Hindlimb muscle (tissue), 1 donor: ENCODE measurements around the gene KCNIP4. TPM values are rescaled to one million over a fixed set of nuclear protein-coding genes. Genes with fewer than 3 reads are reported as not detected.

Experiments
- DNase-seq: peaks from one replicate; pipeline ENCODE4 v3.0.0-alpha.2; 2013
- polyA plus RNA-seq: library from polyadenylated mRNA; unstranded; fragments of 120-200 nt; gene quantifications from one replicate; pipeline ENCODE4 v1.2.1, GENCODE V29; 2013; ENCODE audit not compliant: insufficient read length

The KCNIP4 gene
- polyA plus RNA-seq, 1 donor = 1.8 TPM

DNA sequence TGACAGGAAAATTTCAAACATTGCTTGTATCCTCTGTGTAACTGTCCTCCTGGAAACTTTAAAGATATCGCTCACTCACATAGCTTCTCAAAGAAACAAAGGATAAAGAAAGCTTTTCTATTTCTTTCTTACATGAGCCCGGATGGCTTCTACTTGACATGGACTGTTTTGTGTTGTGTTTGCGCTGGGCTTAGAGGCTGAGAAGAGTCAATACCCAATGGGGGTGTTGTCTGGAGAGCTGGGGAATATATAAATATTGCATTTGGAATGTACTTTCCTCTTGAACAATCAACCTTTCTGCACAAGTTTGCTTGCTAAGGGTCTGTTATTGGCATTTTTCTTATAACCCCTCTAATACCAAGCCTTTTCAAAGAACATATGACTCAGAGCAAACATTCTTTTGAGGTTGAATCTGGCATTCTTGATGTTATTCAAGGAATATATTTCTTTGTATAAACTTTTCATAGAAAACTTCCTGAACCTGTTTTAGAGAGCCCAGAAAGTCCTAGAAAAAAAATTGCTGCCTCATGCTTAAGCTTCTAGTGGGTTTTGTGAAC is 916.4 kb downstream of the KCNIP4 start:
- no peak for DNase-seq

GRCh38 chr4:21018817-21019216 is 929.8 kb downstream of the KCNIP4 start:
- DNase-seq = no peak

- DNase-seq = no peak
These were observed 935.1 kb downstream of the KCNIP4 start for GRCh38 chr4:21013501-21013900.

DNA sequence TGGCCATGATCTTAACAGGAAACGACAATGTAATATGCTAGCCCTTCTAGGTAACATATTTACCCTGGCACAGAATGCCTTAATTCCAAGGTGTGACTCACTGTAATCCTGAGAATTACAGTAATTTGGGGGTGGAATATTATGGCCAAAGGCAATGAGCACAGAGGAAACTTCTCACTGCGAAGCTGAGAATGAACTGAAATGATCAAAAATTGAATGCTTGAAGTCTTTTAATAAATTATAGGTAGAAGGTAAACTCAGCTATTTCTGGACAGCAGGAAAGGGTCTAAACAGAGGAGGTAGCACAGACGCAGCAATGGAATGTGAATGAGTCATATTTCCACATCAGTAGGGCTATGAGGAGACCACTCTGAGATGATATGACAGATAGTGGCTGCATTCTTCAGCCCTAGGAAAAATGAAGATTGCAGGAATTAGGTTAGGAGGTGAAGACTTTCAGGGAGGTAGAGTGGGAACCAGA is 935.7 kb downstream of the KCNIP4 start:
- DNase-seq = no peak

DNA sequence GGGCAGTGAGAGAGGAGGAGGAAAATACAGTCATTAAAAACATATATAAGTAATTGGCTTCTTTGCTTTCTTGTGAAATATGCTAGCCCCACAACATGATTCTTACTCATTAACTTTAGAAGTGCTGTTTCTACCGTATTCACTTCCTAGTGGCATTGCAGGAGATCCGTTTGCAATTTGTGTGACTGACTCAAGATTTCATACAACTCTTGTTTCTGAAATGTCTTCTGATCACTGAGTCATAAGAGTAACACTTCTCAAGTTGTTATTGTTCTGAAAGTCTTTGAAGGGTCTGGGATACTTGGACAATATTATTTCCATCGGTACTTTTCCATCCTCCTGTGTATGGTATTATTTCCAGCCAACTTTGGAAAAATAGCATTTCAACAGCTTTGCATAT is 937.5 kb downstream of the KCNIP4 start:
- DNase-seq = no peak

- DNase-seq = no peak
These were observed 938.6 kb downstream of the KCNIP4 start for GRCh38 chr4:21009956-21010355.

- no peak for DNase-seq
These were observed 942.9 kb downstream of the KCNIP4 start for GRCh38 chr4:21005647-21006046.

DNA sequence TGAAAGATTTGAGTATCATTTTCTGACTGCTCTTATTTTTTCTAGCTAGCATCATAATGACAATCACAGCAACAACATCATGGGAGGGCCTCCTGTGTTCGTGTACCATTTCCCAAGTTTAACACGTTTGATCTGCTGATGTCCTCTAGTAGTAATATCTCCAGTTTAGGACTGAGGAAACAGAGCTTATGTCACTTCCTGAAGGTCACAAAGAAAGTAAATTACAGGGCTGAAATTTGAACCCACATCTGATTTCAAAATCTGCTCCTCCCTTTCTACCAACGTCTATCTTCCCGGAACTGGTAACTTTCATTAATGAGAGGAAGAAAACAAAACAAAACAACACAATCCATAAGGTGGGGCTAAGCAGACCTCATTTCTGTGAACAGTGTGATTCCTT is 945.6 kb downstream of the KCNIP4 start:
- DNase-seq = no peak

DNA sequence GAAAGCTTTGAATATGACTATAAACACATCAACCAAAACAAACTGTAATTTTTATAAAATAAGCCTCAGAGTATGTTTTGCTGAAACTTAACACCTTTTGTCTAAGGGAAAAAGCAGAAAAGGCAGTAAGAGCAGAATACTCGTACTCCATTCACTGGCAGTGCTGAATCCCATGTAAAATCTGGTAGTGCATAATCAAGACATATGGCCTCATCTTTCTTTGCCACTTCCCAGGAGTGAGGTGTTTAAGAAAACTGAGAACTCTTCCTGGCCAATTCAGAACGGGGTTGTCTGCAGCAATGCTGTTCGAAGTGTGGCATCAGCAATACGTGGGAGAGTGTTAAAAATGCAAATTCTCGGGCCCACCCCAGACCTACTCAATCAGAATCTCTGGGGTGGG is 946.3 kb downstream of the KCNIP4 start:
- DNase-seq = no peak

DNA sequence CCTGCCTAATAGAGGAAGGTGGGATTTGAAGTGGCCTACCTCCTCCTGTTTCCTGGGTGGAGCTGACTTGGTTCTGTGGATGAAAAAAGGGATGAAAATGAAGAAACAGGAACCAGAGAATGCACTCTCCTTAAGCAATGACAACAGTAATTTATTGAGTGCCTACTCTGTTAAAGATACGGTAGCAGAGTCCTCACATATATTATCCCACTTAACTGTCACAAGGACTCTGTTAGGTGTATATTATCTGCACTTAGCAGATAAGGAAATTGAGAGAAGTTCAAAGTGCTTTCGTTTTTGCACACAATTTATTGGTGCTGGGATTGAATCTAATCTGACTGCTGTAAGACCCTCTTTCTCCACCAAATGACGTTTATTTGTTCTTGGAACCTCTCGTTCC is 947.1 kb downstream of the KCNIP4 start:
- DNase-seq = no peak

GRCh38 chr4:20997886-20998285 is 950.7 kb downstream of the KCNIP4 start:
- DNase-seq = no peak

GRCh38 chr4:20995610-20996009 is 953.0 kb downstream of the KCNIP4 start:
- DNase-seq = no peak

- no peak for DNase-seq
These were observed 953.6 kb downstream of the KCNIP4 start for GRCh38 chr4:20995015-20995414.

GRCh38 chr4:20992002-20992401 is 956.6 kb downstream of the KCNIP4 start:
- no peak for DNase-seq

GRCh38 chr4:20987191-20987590 is 961.4 kb downstream of the KCNIP4 start:
- no peak for DNase-seq

GRCh38 chr4:20984576-20984836 is 964.1 kb downstream of the KCNIP4 start:
- no peak for DNase-seq

GRCh38 chr4:20983763-20984575 is 964.6 kb downstream of the KCNIP4 start:
- DNase-seq = peak; percentile 24

DNA sequence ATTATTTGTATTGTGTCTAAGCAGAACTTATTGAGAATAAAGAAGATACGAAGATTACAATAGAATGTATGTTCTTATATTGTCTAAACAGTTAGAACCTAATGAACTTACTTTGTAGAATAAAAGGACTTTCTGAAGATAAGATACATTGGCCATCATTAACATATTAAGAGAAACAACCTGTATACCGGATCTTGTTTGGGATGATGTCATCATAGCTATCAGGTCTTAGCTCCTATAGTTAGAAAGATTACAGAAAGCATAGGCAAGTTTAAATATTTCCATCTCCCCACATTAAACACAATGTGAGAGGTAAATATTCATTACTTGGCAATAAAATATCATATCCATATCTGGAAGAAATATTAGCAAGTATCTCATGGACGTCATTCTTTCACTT is 966.0 kb downstream of the KCNIP4 start:
- no peak for DNase-seq

DNA sequence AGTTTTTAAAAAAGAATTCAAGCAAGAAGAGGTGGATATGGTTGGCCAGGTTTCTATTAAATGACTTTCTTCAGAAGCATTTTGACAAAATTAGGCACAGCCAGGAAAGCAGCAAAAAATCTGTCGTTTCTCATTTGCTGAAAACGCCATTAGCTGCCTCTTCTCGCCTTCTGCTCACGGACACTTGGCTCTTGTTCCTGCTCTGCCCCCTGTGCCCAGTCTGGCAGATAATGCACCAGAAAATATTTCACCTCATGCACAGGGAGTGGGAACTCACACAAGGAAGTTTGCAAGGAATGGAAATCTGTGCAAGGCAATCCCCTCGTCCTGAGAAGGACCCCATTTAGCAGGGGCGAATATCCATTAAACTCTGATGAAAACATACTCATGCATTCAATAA is 988.3 kb downstream of the KCNIP4 start:
- no peak for DNase-seq

DNA sequence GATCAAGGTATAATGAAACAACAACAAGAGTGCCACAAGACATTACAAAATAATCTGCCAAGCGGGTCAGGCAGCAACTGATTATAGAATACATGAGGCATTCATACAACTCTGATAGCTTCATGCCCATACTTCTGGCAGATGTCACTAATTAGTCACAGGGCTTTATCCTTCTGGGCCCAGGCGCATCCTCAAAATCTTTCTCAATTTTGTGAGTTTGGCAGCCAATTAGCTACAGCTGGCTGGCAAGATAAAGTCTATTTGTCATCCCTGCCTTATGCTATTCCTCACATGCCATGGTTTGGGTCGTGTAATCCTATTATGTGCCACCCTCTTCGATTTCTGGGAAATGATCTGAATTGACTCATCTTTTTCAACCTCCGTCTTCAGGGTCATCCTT is 994.0 kb downstream of the KCNIP4 start:
- DNase-seq = peak; percentile 23

GRCh38 chr4:20944961-20945360 is 1003.6 kb downstream of the KCNIP4 start:
- no peak for DNase-seq

- no peak for DNase-seq
These were observed 1004.1 kb downstream of the KCNIP4 start for GRCh38 chr4:20944451-20944850.

DNA sequence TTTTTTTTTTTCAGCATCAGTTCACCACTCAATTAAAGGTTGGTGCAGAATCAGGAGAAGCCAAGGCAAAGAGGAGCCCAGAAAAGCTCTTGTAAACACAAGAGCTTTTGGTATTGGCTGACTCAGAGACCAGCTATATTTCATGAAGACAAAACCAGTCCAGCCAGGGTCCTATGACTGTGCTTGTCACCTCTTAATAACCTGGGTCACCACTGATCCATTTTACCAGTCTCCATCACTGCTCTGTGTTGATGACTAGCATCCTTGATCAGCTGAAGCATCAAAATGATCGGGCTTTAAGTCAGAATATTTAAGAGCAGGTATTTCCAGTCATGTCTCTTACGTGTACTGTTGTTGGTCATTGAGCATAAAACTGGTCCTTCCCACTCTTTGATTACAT is 1010.4 kb downstream of the KCNIP4 start:
- no peak for DNase-seq

- DNase-seq = no peak
These were observed 1022.0 kb downstream of the KCNIP4 start for GRCh38 chr4:20926529-20926928.

DNA sequence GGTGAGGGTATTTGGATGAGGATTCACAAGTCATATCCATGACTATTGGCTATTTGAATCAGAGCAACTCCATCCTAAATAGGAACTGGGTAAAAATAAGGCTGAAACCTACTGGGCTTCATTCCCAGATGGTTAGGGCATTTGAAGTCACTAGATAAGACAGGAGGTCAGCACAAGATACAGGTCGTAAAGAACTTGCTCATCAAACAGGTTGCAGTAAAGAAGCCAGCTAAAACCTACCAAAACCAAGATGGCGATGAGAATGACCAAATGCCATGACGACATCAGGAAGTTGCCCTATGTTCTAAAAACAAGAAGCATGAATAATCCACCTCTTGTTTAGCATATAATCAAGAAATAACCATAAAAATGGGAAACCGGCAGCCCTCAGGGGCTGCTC is 1023.4 kb downstream of the KCNIP4 start:
- DNase-seq = no peak
